Nephron progenitor cell (in vitro differentiated cells): ENCODE data around the gene P4HA3.

Experiments used
- DNase-seq: peaks from one replicate; pipeline ENCODE4 v3.0.0; 2021
- H3K27ac Mint-ChIP-seq: 2 replicates; pipeline ENCODE4 v1.8.0; 2021; ENCODE audit warnings: mild to moderate bottlenecking, moderate library complexity, mixed read lengths
- H3K27me3 Mint-ChIP-seq: 2 replicates; pipeline ENCODE4 v1.8.0; 2021; ENCODE audit warnings: mild to moderate bottlenecking, low read depth, mixed read lengths; ENCODE audit not compliant: poor library complexity
- H3K36me3 Mint-ChIP-seq: 2 replicates; pipeline ENCODE4 v1.8.0; 2021; ENCODE audit warnings: low read depth, mixed read lengths
- H3K4me1 Mint-ChIP-seq: 2 replicates; pipeline ENCODE4 v1.8.0; 2021; ENCODE audit warnings: mixed read lengths
- H3K4me3 Mint-ChIP-seq: 2 replicates; pipeline ENCODE4 v1.8.0; 2021; ENCODE audit warnings: mild to moderate bottlenecking, moderate library complexity, mixed read lengths
- H3K9me3 Mint-ChIP-seq: 2 replicates; pipeline ENCODE4 v1.8.0; 2021; ENCODE audit warnings: mild to moderate bottlenecking, moderate library complexity, mixed read lengths
- CTCF ChIP-seq: fragments of 200-600 bp; sonication (generic); IDR thresholded peaks from 2 replicates; pipeline ENCODE4 v1.5.0; 2021; ENCODE audit warnings: antibody characterized with exemption

P4HA3 gene

GRCh38 chr11:74280494-74280893 lies 30.9 kb downstream of the P4HA3 start:
- H3K27ac Mint-ChIP-seq, result no peak overlapping the region
- no peak for TF ChIP-seq CTCF
- DNase-seq, result no peak
- no peaks in the 10 kb centered on the region for H3K36me3 Mint-ChIP-seq
- H3K9me3 Mint-ChIP-seq, result no peaks in the 10 kb centered on the region
- peaks cover 22% of the 10 kb centered on the region for H3K4me1 Mint-ChIP-seq
- no peaks in the 10 kb centered on the region for H3K27me3 Mint-ChIP-seq
- no peak overlapping the region for H3K4me3 Mint-ChIP-seq

GRCh38 chr11:74279256-74279655 lies 32.2 kb downstream of the P4HA3 start:
- H3K4me1 Mint-ChIP-seq, result peaks cover 22% of the 10 kb centered on the region
- DNase-seq, result no peak
- no peaks in the 10 kb centered on the region for H3K36me3 Mint-ChIP-seq
- no peaks in the 10 kb centered on the region for H3K27me3 Mint-ChIP-seq
- H3K27ac Mint-ChIP-seq, result no peak overlapping the region
- TF ChIP-seq CTCF, result no peak
- no peaks in the 10 kb centered on the region for H3K9me3 Mint-ChIP-seq
- no peak overlapping the region for H3K4me3 Mint-ChIP-seq

- no peak for TF ChIP-seq CTCF
- Mint-ChIP-seq H3K4me1 (peaks cover 22% of the 10 kb centered on the region), H3K4me3 (no peak overlapping the region), H3K36me3 (no peaks in the 10 kb centered on the region), H3K27ac (no peak overlapping the region), H3K9me3 (no peaks in the 10 kb centered on the region), H3K27me3 (no peaks in the 10 kb centered on the region)
- DNase-seq, result no peak
These were observed 32.7 kb downstream of the P4HA3 start for GRCh38 chr11:74278721-74279161.

- no peak for TF ChIP-seq CTCF
- peaks cover 22% of the 10 kb centered on the region for H3K4me1 Mint-ChIP-seq
- no peak for DNase-seq
- no peak overlapping the region for H3K4me3 Mint-ChIP-seq
- H3K27ac Mint-ChIP-seq, result no peak overlapping the region
- H3K27me3 Mint-ChIP-seq, result no peaks in the 10 kb centered on the region
- H3K36me3 Mint-ChIP-seq, result no peaks in the 10 kb centered on the region
- H3K9me3 Mint-ChIP-seq, result no peaks in the 10 kb centered on the region
These were observed 33.3 kb downstream of the P4HA3 start for GRCh38 chr11:74278103-74278502.

GRCh38 chr11:74276581-74276980 lies 34.9 kb downstream of the P4HA3 start:
- DNase-seq, result no peak
- no peak overlapping the region for H3K4me3 Mint-ChIP-seq
- no peaks in the 10 kb centered on the region for H3K9me3 Mint-ChIP-seq
- H3K36me3 Mint-ChIP-seq, result no peaks in the 10 kb centered on the region
- TF ChIP-seq CTCF, result no peak
- peaks cover 22% of the 10 kb centered on the region for H3K4me1 Mint-ChIP-seq
- H3K27me3 Mint-ChIP-seq, result peaks cover under 1% of the 10 kb centered on the region
- no peak overlapping the region for H3K27ac Mint-ChIP-seq

GRCh38 chr11:74272276-74272675 lies 39.2 kb downstream of the P4HA3 start:
- H3K27ac Mint-ChIP-seq, result no peak overlapping the region
- no peaks in the 10 kb centered on the region for H3K9me3 Mint-ChIP-seq
- H3K4me3 Mint-ChIP-seq, result no peak overlapping the region
- peaks cover 11% of the 10 kb centered on the region for H3K4me1 Mint-ChIP-seq
- H3K27me3 Mint-ChIP-seq, result peaks cover 12% of the 10 kb centered on the region
- no peaks in the 10 kb centered on the region for H3K36me3 Mint-ChIP-seq
- DNase-seq, result no peak
- TF ChIP-seq CTCF, result no peak
